Adrenal gland (tissue), 12 donors: ENCODE measurements around the gene N4BP2. TPM values are rescaled to one million over a fixed set of nuclear protein-coding genes. Genes with fewer than 3 reads are reported as not detected.

Experiments used
- DNase-seq, 7 donors: peaks; one replicate each; pipeline ENCODE4 v3.0.0-alpha.2; 2019 to 2020
- H3K27ac ChIP-seq, 5 donors: fragments of 200-600 bp; sonication (generic) in 4 of 5; 1 replicate in 3 of 5; 2 replicates in 2 of 5; pipeline versions ENCODE4 v1.5.1 to v1.8.0; 2016 to 2020; ENCODE audit warnings: mild to moderate bottlenecking in 1 of 5
- H3K27me3 ChIP-seq: fragments of 200-600 bp; 2 replicates; pipeline ENCODE4 v1.8.0; 2021
- H3K36me3 ChIP-seq, 2 donors: fragments of 200-600 bp; replicated peaks in 1 of 2; 1 replicate in 1 of 2; 2 replicates in 1 of 2; pipeline versions ENCODE4 v1.5.1 to v1.8.0; 2018 to 2022
- H3K4me1 ChIP-seq, 2 donors: fragments of 200-600 bp; replicated peaks in 1 of 2; 1 replicate in 1 of 2; 2 replicates in 1 of 2; pipeline versions ENCODE4 v1.5.1 to v1.8.0; 2018 to 2021
- H3K4me3 ChIP-seq, 4 donors: fragments of 200-600 bp; sonication (generic) in 3 of 4; one replicate each; pipeline ENCODE4 v1.5.1; 2016 to 2018
- H3K9me3 ChIP-seq, 3 donors: fragments of 200-600 bp; sonication (generic) in 1 of 3; replicated peaks in 1 of 3; 1 replicate in 2 of 3; 2 replicates in 1 of 3; pipeline versions ENCODE4 v1.5.1 to v1.8.0; 2016 to 2021
- POLR2A ChIP-seq, 2 donors: fragments of 450-650 bp; IDR thresholded peaks; one replicate each; pipeline ENCODE4 v1.6.1; 2017; ENCODE audit warnings: antibody characterized with exemption in 2 of 2, mild to moderate bottlenecking in 2 of 2, moderate library complexity in 1 of 2
- WGBS, 4 donors: extraction: QIAGEN DNeasy Blood & Tissue Kit in 2 of 4; methylation state at CpG; one replicate each; pipeline versions ENCODE4 v1.1.5 to v1.1.7; 2013 to 2017; 5-methylcytosine and 5-hydroxymethylcytosine counted together
- intact Hi-C, 2 donors: fragments of 100-400 bp; cut with DNase I; formaldehyde crosslinking; loops; one replicate each; pipeline versions ENCODE4 v1.14.1 to v1.15.0; 2022 to 2023
- polyA plus RNA-seq, 3 donors: library from polyadenylated mRNA; stranded (reverse); fragments of 200-250 nt in 2 of 3; fragments of 350-450 nt in 1 of 3; fragmentation: Illumina TruSeq in 1 of 3; extraction: RNeasy Lipid Tissue Mini Kit (QIAGEN cat#74804) in 1 of 3; gene quantifications; one replicate each; pipeline ENCODE4 v1.2.3, GENCODE V29; 2013 to 2014
- total RNA-seq, 9 donors: library from RNA; depleted of rRNA in 4 of 9; stranded (reverse); fragments of >200 nt in 4 of 9; fragments of 120-200 nt in 1 of 9; fragmentation: NEBNext Ultra II Directional in 1 of 9; extraction: Animal tissue kit (Norgen Biotek cat#: 25700) in 1 of 9; gene quantifications; one replicate each; pipeline versions ENCODE4 v1.1.0 to v1.2.4, GENCODE V29; 2013 to 2023
- TF ChIP-seq, protein P1 (sequence below), 6 experiments: fragments of 450-650 bp in 4 of 6; fragments of 200-600 bp in 2 of 6; sonication (generic) in 1 of 6; IDR thresholded peaks; 1 replicate in 5 of 6; 2 replicates in 1 of 6; pipeline versions ENCODE4 v1.5.1 to v1.8.0; 2016 to 2021; ENCODE audit warnings: antibody characterized with exemption in 6 of 6, mild to moderate bottlenecking in 2 of 6, moderate library complexity in 1 of 6
- donor health status: healthy with polysubstance abuse.
- donor health status: Bipolar disorder and iron deficiency.
- donor health status: DM: yes; HTN: yes; CAD: no.
- donor health status: DM: no; HTN: no; CAD: no.
- donor health status: DM: no; HTN: no; CAD: no.
- donor health status: DM: yes; HTN: yes; CAD: no.

Gene N4BP2
- total and polyA plus RNA-seq, 12 donors: 0.97 to 15.1 (median 4.6) TPM

DNA sequence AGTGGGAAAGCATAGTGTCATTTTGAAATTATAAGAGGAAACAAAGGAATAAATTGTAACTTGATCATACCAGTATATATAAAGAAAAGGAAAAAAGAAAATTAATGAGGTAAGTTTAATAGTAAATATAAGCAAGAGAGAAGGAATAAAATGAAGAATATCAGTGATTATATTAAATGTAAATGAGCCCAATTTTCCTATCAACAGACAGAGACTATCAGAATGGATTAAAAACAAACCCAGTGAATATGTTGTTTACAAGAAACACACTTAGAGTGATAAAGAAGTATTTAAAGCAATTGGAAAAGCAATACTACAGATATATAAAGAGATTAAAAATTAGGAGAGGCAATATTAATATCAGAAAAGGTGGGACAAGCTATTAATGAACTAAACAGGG lies 111.4 kb downstream of the N4BP2 start:
- intact Hi-C loops: no loop called here
- no peak overlapping the region for H3K4me3 ChIP-seq
- peaks cover 0 to 7% (median 0%) of the 10 kb centered on the region in 3 donors for H3K9me3 ChIP-seq
- H3K36me3 ChIP-seq: no peaks in the 10 kb centered on the region
- no peaks in the 10 kb centered on the region for H3K27me3 ChIP-seq
- DNase-seq: no peak
- no peak overlapping the region for H3K27ac ChIP-seq
- no peaks in the 10 kb centered on the region for H3K4me1 ChIP-seq
- TF ChIP-seq, protein P1, sequence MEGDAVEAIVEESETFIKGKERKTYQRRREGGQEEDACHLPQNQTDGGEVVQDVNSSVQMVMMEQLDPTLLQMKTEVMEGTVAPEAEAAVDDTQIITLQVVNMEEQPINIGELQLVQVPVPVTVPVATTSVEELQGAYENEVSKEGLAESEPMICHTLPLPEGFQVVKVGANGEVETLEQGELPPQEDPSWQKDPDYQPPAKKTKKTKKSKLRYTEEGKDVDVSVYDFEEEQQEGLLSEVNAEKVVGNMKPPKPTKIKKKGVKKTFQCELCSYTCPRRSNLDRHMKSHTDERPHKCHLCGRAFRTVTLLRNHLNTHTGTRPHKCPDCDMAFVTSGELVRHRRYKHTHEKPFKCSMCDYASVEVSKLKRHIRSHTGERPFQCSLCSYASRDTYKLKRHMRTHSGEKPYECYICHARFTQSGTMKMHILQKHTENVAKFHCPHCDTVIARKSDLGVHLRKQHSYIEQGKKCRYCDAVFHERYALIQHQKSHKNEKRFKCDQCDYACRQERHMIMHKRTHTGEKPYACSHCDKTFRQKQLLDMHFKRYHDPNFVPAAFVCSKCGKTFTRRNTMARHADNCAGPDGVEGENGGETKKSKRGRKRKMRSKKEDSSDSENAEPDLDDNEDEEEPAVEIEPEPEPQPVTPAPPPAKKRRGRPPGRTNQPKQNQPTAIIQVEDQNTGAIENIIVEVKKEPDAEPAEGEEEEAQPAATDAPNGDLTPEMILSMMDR (IDR thresholded peaks at IDR 0.05): no peak
- no peak for TF ChIP-seq POLR2A (IDR thresholded peaks at IDR 0.05)

DNA sequence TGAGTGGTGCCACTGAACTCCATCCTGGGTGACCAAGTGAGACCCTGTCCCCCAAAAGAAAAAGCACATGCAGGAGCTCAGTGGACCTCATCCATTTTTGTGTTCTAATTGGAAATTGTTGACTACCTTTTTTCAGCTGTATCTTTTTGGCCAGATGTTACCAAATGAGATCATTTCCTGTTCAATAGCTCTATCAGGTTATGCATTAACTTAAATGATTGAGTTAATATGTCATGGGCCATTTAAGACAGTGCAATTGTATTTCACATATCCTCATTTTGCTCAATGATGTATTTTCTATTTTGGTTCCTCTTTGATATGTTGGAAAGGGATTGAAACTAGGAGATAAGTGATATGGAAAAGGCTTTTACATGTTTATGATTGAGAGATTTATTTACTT lies 113.9 kb downstream of the N4BP2 start:
- no peaks in the 10 kb centered on the region for H3K27me3 ChIP-seq
- intact Hi-C loops: no loop called here
- H3K4me3 ChIP-seq: no peak overlapping the region
- DNase-seq: no peak
- H3K9me3 ChIP-seq: peaks cover 0 to 7% (median 0%) of the 10 kb centered on the region in 3 donors
- no peaks in the 10 kb centered on the region for H3K4me1 ChIP-seq
- no peak overlapping the region for H3K27ac ChIP-seq
- no peak for TF ChIP-seq POLR2A (IDR thresholded peaks at IDR 0.05)
- TF ChIP-seq, protein P1 (IDR thresholded peaks at IDR 0.05): no peak
- H3K36me3 ChIP-seq: no peaks in the 10 kb centered on the region

DNA sequence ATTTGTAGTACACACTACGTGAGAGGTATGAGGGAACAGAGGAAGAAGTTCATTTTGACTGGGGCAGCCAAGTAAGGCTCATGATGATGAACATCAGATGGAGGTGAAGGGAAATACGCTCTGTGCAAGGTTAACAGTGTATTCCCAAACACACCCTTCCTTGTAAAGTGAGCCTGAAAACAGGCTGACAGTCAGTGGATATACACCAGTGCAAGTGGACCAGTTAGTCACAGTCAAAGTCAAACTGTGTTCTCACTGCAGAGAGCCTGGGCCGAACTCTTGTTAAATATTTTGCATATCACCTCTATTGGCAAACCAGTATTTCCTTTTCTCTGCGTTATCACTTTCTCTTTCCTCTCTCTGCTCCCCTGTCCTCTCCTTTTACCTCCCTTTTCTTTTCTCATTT lies 116.8 kb downstream of the N4BP2 start:
- Histone ChIP-seq H3K9me3 (no peaks in the 10 kb centered on the region), H3K27ac (no peak overlapping the region), H3K27me3 (no peaks in the 10 kb centered on the region), H3K4me1 (no peaks in the 10 kb centered on the region), H3K4me3 (no peak overlapping the region), H3K36me3 (no peaks in the 10 kb centered on the region)
- WGBS, 4 donors: 55 to 69% (median 66%) methylated on average over 4 of the region's 4 CpGs
- intact Hi-C loops: no loop called here
- DNase-seq: no peak
- TF ChIP-seq, protein P1 (IDR thresholded peaks at IDR 0.05): no peak
- no peak for TF ChIP-seq POLR2A (IDR thresholded peaks at IDR 0.05)

DNA sequence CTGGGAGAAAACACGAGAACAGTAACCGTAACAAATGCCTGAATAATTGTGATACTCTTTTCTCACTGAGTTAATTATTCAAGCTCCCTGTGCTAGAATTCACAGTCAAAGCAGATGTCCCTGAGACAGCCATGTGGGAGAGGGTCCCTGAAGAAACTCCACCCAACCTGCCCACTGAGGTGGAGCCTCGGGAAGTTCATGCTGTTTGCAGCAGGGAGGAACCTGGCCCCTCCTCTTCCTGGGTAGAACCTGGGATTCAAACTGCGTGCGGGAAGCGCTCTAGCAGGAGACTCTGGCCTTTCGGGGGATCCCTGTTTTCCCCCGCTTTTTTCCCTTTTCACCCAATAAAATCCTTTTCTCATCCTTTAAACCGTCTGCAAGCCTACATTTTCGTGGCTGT lies 120.0 kb downstream of the N4BP2 start:
- Histone ChIP-seq H3K36me3 (no peaks in the 10 kb centered on the region), H3K27me3 (no peaks in the 10 kb centered on the region), H3K4me1 (no peaks in the 10 kb centered on the region), H3K9me3 (no peaks in the 10 kb centered on the region), H3K27ac (no peak overlapping the region), H3K4me3 (no peak overlapping the region)
- DNase-seq: no peak
- no peak for TF ChIP-seq POLR2A (IDR thresholded peaks at IDR 0.05)
- TF ChIP-seq, protein P1 (IDR thresholded peaks at IDR 0.05): no peak
- intact Hi-C loops: no loop called here
- WGBS, 4 donors: 47 to 64% (median 56%) methylated on average over 10 of the region's 10 CpGs
